ENCODE results near the gene ACBD6.

Gene ACBD6

DNA sequence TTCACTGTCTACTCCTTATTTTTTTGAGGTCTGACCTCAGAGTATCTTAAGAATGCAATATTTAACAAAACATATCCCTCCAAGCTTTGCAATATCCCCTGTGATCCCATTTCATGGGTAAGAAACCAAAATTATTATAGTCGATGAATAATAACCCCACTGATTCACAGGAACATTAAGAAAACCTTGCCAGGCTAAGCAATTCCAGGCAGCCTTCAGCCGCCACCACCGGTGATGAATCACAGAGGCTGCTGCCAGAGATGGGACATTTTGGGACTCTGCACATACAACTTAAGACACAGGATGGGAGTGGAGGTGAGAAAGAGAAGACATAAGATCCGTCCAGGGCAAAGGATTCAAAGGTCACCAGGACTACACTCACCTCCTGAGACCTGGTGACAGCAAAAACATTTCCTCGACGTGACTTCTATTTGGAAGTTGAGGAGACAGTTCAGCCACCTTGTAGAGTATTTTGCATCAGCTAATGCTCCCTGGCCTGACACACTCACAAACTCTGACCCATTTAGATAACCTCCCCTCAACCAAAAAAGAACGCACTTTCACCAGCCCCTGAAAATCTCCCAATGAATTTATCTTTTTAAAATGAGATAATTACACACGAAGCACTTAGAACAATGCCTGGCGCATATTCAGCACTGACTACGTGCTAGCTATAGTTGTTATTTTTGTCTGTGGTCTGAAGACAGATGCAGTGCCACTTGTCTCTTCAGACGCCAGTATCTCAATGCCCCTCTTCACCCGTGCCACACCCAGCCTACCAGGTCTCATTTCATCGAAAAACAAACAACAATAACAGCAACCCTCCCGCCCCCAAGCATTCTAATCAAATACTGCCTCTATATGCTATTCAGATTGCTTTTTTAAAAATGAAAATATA lies 38.6 kb upstream of the ACBD6 start:
- Histone ChIP-seq H3K4me3 (ENCODE audit: low read depth in 1 of 5, low read length in 5 of 5) (no peak overlapping the region), H3K4me1 (ENCODE audit: control insufficient read depth in 5 of 5, insufficient read depth in 5 of 5, low read length in 5 of 5) (peaks cover 4 to 25% (median 10%) of the 10 kb centered on the region in 5 donors), H3K36me3 (ENCODE audit: control insufficient read depth in 5 of 5, insufficient read depth in 5 of 5, low read length in 5 of 5) (no peaks in the 10 kb centered on the region), H3K27me3 (ENCODE audit: control insufficient read depth in 5 of 5, insufficient read depth in 4 of 5, low read length in 5 of 5) (peaks cover 0 to 4% (median 0%) of the 10 kb centered on the region in 5 donors), H3K9ac (ENCODE audit: low read length in 5 of 5) (no peak overlapping the region), H3K27ac (ENCODE audit: low read depth, low read length) (peak overlapping the region; percentile 44), H3K9me3 (ENCODE audit: control insufficient read depth in 5 of 5, low read length in 5 of 5) (no peaks in the 10 kb centered on the region)

DNA sequence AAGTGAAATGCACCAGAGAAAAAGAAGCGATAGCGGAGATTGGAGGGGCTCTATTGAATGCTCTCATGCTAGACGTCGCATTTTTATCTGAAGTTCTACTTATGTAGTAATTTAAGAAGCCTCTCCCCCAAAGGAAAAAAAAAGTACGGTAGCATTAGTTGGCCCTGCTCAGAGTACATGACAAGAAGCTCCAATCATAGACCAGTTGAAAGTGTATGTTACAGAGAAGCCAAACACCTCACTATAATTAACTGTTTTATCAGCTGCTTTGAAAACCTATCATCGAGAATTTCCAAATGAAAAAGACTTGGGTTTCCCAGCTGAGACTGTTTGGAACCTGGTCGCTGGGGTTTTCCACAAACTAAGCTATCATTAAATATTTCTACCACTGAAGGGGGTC lies 36.8 kb upstream of the ACBD6 start:
- Histone ChIP-seq H3K9ac (ENCODE audit: low read length in 5 of 5) (no peak overlapping the region), H3K27ac (ENCODE audit: low read depth, low read length) (no peak overlapping the region), H3K4me3 (ENCODE audit: low read depth in 1 of 5, low read length in 5 of 5) (no peak overlapping the region), H3K9me3 (ENCODE audit: control insufficient read depth in 5 of 5, low read length in 5 of 5) (no peaks in the 10 kb centered on the region), H3K27me3 (ENCODE audit: control insufficient read depth in 5 of 5, insufficient read depth in 4 of 5, low read length in 5 of 5) (peaks cover 0 to 4% (median 0%) of the 10 kb centered on the region in 5 donors), H3K4me1 (ENCODE audit: control insufficient read depth in 5 of 5, insufficient read depth in 5 of 5, low read length in 5 of 5) (peaks cover 4 to 25% (median 10%) of the 10 kb centered on the region in 5 donors), H3K36me3 (ENCODE audit: control insufficient read depth in 5 of 5, insufficient read depth in 5 of 5, low read length in 5 of 5) (no peaks in the 10 kb centered on the region)

DNA sequence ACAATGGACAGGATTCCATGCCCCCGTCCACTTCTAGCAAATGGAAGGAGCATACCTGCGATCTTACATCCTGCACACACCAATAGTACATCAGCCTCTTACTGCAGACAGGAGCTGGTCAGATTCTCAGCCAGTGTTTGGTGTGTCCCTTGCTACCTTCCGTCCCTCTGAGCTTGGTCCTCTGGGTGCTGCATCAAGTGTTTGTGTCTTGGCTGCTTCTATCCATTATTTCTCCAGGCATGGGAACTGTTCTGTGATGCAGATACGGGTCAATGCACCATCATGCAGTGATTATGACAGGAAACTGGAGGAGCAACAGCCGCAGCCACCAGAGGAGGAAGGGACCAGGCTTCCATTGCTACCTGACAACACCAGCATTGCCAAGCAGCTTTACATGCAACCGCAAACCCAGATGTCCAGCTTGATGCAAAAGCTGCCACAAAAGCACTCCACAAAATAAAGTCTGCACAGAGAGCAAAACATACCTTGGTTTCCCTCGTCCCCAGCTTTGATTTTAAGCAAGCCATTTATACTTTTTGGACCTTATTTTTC lies 34.5 kb upstream of the ACBD6 start:
- Histone ChIP-seq H3K9ac (ENCODE audit: low read length in 5 of 5) (no peak overlapping the region), H3K4me1 (ENCODE audit: control insufficient read depth in 5 of 5, insufficient read depth in 5 of 5, low read length in 5 of 5) (peaks cover 1 to 31% (median 6%) of the 10 kb centered on the region in 5 donors), H3K27ac (ENCODE audit: low read depth, low read length) (no peak overlapping the region), H3K36me3 (ENCODE audit: control insufficient read depth in 5 of 5, insufficient read depth in 5 of 5, low read length in 5 of 5) (no peaks in the 10 kb centered on the region), H3K9me3 (ENCODE audit: control insufficient read depth in 5 of 5, low read length in 5 of 5) (no peaks in the 10 kb centered on the region), H3K4me3 (ENCODE audit: low read depth in 1 of 5, low read length in 5 of 5) (no peak overlapping the region), H3K27me3 (ENCODE audit: control insufficient read depth in 5 of 5, insufficient read depth in 4 of 5, low read length in 5 of 5) (peaks cover 0 to 4% (median 0%) of the 10 kb centered on the region in 5 donors)

DNA sequence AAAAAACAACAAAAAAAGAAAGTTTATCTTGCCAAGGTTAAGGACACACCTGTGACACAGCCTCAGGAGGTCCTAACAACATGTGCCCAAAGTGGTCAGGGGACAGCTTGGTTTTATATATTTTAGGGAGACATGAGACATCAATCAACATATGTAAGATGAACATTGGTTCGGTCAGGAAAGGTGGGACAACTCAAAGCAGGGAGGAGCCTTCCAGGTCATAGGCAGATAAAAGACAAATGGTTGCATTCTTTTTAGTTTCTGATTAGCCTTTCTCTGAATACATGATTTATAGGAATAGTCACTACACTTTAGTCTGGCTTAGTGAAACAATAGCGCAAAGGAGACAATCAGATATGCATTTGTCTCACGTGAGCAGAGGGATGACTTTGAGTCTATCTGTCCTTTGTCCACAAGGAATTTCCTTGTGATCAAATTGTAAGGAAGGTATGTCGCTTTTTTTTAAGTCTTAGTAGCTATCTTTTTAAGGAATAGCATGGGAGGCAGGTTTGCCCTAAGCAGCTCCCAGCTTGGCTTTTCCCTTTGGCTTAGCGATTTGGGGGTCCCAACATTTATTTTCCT lies 33.1 kb upstream of the ACBD6 start:
- H3K27ac ChIP-seq (ENCODE audit: low read depth, low read length): no peak overlapping the region

DNA sequence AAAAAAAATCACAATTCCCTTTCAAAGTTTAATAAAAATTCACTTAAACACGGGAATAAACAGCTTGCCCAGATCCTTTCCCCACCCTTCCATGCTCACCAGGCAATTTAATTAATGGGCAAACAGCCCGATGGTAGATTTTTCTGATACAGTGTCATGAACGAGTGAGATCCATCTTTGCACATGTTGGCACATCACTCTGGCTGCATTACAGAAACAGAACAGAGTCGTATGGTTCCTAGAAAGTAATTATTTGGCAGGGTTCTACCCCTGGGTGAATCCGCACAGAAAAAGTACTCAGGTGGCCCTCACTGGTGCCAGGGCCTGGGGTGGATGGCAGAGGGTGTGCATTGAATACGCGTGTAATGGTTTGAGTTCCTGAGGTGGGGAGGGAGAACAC lies 31.8 kb upstream of the ACBD6 start:
- H3K9ac ChIP-seq (ENCODE audit: low read length in 5 of 5): no peak overlapping the region
- no peaks in the 10 kb centered on the region for H3K9me3 ChIP-seq (ENCODE audit: control insufficient read depth in 5 of 5, low read length in 5 of 5)
- H3K27ac ChIP-seq (ENCODE audit: low read depth, low read length): no peak overlapping the region
- no peaks in the 10 kb centered on the region for H3K36me3 ChIP-seq (ENCODE audit: control insufficient read depth in 5 of 5, insufficient read depth in 5 of 5, low read length in 5 of 5)
- peaks cover 0 to 4% (median 0%) of the 10 kb centered on the region in 5 donors for H3K27me3 ChIP-seq (ENCODE audit: control insufficient read depth in 5 of 5, insufficient read depth in 4 of 5, low read length in 5 of 5)
- no peak overlapping the region for H3K4me3 ChIP-seq (ENCODE audit: low read depth in 1 of 5, low read length in 5 of 5)
- H3K4me1 ChIP-seq (ENCODE audit: control insufficient read depth in 5 of 5, insufficient read depth in 5 of 5, low read length in 5 of 5): peaks cover 0 to 25% (median 6%) of the 10 kb centered on the region in 5 donors

More for the DNA sequence above, 33.1 kb upstream of the ACBD6 start:
- no peak overlapping the region for H3K9ac ChIP-seq (ENCODE audit: low read length in 5 of 5)
- H3K9me3 ChIP-seq (ENCODE audit: control insufficient read depth in 5 of 5, low read length in 5 of 5): no peaks in the 10 kb centered on the region
- H3K27me3 ChIP-seq (ENCODE audit: control insufficient read depth in 5 of 5, insufficient read depth in 4 of 5, low read length in 5 of 5): peaks cover 0 to 4% (median 0%) of the 10 kb centered on the region in 5 donors
- H3K4me1 ChIP-seq (ENCODE audit: control insufficient read depth in 5 of 5, insufficient read depth in 5 of 5, low read length in 5 of 5): peaks cover 0 to 21% (median 6%) of the 10 kb centered on the region in 5 donors
- no peaks in the 10 kb centered on the region for H3K36me3 ChIP-seq (ENCODE audit: control insufficient read depth in 5 of 5, insufficient read depth in 5 of 5, low read length in 5 of 5)
- H3K4me3 ChIP-seq (ENCODE audit: low read depth in 1 of 5, low read length in 5 of 5): no peak overlapping the region

DNA sequence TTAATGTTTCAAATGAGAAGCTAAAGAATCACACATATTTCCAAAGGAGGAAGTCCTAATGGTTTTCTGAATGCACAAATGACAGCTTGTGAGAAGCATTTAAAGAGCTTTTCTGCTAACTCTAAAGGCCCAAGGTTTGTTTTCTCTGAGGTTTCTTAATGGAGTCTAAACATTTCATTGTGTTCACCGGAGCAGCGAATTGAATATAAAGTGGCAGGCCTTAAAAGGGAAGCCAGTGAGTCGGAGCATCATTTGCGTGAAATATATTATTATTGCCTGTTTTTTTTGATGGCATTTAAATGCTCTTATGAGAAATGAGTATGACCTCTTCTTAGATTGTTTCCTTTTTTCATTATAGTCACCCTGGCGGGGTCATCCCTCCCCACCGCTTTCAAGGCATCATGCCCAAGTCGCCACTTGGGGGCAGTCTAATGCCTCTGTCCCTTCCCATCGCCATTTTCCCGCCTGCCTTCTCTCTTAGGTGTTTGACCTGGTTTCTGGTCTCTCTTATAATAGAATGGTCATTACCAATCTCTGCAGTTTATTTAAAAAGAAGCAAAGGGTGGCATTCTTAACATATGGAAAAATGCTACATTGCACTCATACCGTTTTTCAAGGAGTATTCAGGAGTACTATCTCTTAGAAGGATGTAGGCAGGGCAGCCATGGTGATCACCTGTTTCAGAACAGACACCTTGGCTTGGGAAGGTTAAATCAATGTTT lies 31.1 kb upstream of the ACBD6 start:
- peaks cover 0 to 4% (median 0%) of the 10 kb centered on the region in 5 donors for H3K27me3 ChIP-seq (ENCODE audit: control insufficient read depth in 5 of 5, insufficient read depth in 4 of 5, low read length in 5 of 5)
- no peak overlapping the region for H3K9ac ChIP-seq (ENCODE audit: low read length in 5 of 5)
- no peaks in the 10 kb centered on the region for H3K9me3 ChIP-seq (ENCODE audit: control insufficient read depth in 5 of 5, low read length in 5 of 5)
- H3K27ac ChIP-seq (ENCODE audit: low read depth, low read length): no peak overlapping the region
- no peaks in the 10 kb centered on the region for H3K36me3 ChIP-seq (ENCODE audit: control insufficient read depth in 5 of 5, insufficient read depth in 5 of 5, low read length in 5 of 5)
- peaks cover 0 to 25% (median 6%) of the 10 kb centered on the region in 5 donors for H3K4me1 ChIP-seq (ENCODE audit: control insufficient read depth in 5 of 5, insufficient read depth in 5 of 5, low read length in 5 of 5)
- H3K4me3 ChIP-seq (ENCODE audit: low read depth in 1 of 5, low read length in 5 of 5): no peak overlapping the region

DNA sequence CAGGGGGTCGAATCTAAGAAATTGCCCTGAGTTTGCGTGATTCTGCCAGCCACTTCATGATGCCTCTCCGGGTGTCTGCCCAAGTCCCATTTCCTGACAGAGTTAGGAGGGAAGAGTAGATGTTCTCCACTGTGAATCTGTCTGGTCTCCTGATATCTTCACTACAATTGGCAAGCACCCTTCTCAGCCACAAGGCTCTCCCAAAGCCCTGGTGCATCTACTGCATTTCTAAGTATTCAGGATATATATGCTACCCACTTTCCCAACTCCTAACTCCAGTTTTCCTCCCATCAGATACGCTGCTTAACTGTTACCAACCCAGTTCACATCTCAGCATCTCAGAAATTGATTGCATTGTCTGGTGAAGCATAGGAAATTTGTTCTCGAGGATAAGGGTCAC lies 30.5 kb upstream of the ACBD6 start:
- Histone ChIP-seq H3K27me3 (ENCODE audit: control insufficient read depth in 5 of 5, insufficient read depth in 4 of 5, low read length in 5 of 5) (peaks cover 0 to 4% (median 0%) of the 10 kb centered on the region in 5 donors), H3K9me3 (ENCODE audit: control insufficient read depth in 5 of 5, low read length in 5 of 5) (no peaks in the 10 kb centered on the region), H3K27ac (ENCODE audit: low read depth, low read length) (no peak overlapping the region), H3K9ac (ENCODE audit: low read length in 5 of 5) (peak overlapping the region in 1 of 5 donors; percentile 19), H3K36me3 (ENCODE audit: control insufficient read depth in 5 of 5, insufficient read depth in 5 of 5, low read length in 5 of 5) (no peaks in the 10 kb centered on the region), H3K4me1 (ENCODE audit: control insufficient read depth in 5 of 5, insufficient read depth in 5 of 5, low read length in 5 of 5) (peaks cover 0 to 25% (median 6%) of the 10 kb centered on the region in 5 donors), H3K4me3 (ENCODE audit: low read depth in 1 of 5, low read length in 5 of 5) (no peak overlapping the region)

DNA sequence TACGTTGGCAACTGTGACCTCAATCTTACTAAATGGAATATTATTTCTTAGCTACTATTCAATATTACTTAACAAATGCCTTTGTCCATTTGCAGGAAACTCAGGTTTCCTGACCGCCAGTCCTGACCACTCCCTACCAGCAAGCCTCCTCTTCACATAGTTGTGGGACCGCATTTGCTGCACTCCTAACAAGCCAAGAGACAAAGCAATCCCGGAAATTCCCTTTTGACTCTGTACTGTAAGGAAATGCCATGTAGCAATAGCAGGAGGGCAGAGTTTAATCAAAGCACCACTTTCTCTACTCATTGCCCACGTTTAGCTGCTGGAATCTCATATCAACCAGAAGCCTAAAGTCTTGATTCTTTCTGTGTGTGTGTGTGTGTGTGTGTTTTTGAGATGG lies 28.1 kb upstream of the ACBD6 start:
- Histone ChIP-seq H3K9ac (ENCODE audit: low read length in 5 of 5) (no peak overlapping the region), H3K9me3 (ENCODE audit: control insufficient read depth in 5 of 5, low read length in 5 of 5) (no peaks in the 10 kb centered on the region), H3K4me3 (ENCODE audit: low read depth in 1 of 5, low read length in 5 of 5) (no peak overlapping the region), H3K27me3 (ENCODE audit: control insufficient read depth in 5 of 5, insufficient read depth in 4 of 5, low read length in 5 of 5) (no peaks in the 10 kb centered on the region), H3K27ac (ENCODE audit: low read depth, low read length) (peak overlapping the region; percentile 61), H3K4me1 (ENCODE audit: control insufficient read depth in 5 of 5, insufficient read depth in 5 of 5, low read length in 5 of 5) (peaks cover 0 to 35% (median 6%) of the 10 kb centered on the region in 5 donors), H3K36me3 (ENCODE audit: control insufficient read depth in 5 of 5, insufficient read depth in 5 of 5, low read length in 5 of 5) (no peaks in the 10 kb centered on the region)

DNA sequence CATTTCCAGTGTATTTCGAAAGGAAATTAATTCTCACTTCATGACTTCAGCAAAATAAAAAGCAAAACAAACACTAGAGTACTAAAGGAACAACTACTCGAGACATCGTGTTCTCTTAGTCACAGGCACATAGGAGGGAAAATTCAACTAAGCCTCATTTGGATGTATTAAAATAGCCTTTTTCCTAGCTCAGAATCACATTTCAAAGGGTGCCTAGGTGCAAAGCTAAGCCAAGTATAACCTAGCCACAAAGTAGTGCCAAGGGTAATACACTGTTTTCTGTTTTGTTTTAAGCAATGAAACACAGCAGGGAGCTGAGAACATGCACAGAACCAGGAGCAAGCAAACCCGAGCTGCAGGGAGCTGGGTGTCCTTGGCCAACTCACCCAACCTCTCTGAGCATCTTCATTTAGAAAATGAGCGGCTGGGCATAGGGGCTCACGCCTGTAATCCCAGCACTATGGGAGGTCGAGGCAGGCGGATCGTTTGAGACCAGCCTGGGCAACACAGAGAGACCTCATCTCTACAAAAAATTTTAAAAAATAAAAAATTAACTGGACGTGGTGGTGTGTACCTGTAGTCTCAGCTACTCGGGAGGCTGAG lies 26.6 kb upstream of the ACBD6 start:
- Histone ChIP-seq H3K27ac (ENCODE audit: low read depth, low read length) (no peak overlapping the region), H3K27me3 (ENCODE audit: control insufficient read depth in 5 of 5, insufficient read depth in 4 of 5, low read length in 5 of 5) (peaks cover 0 to 2% (median 0%) of the 10 kb centered on the region in 5 donors), H3K36me3 (ENCODE audit: control insufficient read depth in 5 of 5, insufficient read depth in 5 of 5, low read length in 5 of 5) (no peaks in the 10 kb centered on the region)

More for the DNA sequence above, 26.6 kb upstream of the ACBD6 start:
- Histone ChIP-seq H3K9ac (ENCODE audit: low read length in 5 of 5) (no peak overlapping the region), H3K4me1 (ENCODE audit: control insufficient read depth in 5 of 5, insufficient read depth in 5 of 5, low read length in 5 of 5) (peaks cover 0 to 41% (median 6%) of the 10 kb centered on the region in 5 donors), H3K9me3 (ENCODE audit: control insufficient read depth in 5 of 5, low read length in 5 of 5) (no peaks in the 10 kb centered on the region), H3K4me3 (ENCODE audit: low read depth in 1 of 5, low read length in 5 of 5) (no peak overlapping the region)

Measured in subcutaneous abdominal adipose tissue (tissue), 5 donors.